ENCODE results near the gene CALD1. TPM values are rescaled to one million over a fixed set of nuclear protein-coding genes. Genes with fewer than 3 reads are reported as not detected.
A peak's percentile ranks its signal among the peaks of the same experiment; 100 is the strongest.

The CALD1 gene
- total RNA-seq, 2 donors from 2014 or later: 0.62 to 9.2 TPM

DNA sequence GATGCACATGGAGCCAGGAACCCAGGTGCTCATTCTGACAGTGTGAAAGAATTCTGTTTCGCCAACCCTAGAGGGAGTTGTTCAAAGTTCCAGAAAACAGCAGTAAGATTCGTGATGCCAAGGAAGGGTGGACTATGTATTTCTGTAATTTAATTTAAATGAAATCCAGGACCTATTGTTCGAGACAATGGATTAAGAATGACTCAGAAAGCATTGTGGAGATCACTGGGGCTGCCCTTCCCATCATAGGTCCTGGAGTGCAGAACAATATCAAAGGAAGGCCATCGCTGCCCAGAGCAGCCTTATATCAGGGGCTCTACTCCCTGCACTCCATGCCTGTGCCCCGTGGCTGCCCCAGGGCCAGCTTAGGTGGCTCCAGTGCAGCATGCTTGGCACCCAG, 32.1 kb upstream of the CALD1 start:
- peaks cover 2% of the 10 kb centered on the region for H3K36me3 Mint-ChIP-seq (ENCODE audit: low read depth)
- peaks cover 2% of the 10 kb centered on the region for H3K4me1 Mint-ChIP-seq
- no peak overlapping the region for H3K4me3 Mint-ChIP-seq
- no peaks in the 10 kb centered on the region for H3K9me3 ChIP-seq (ENCODE audit: control insufficient read depth, low read length, poor library complexity, severe bottlenecking)
- peaks cover 31% of the 10 kb centered on the region for H3K27me3 Mint-ChIP-seq
- DNase-seq: no peak
- no peak for ATAC-seq
- H3K27ac Mint-ChIP-seq: no peak overlapping the region

DNA sequence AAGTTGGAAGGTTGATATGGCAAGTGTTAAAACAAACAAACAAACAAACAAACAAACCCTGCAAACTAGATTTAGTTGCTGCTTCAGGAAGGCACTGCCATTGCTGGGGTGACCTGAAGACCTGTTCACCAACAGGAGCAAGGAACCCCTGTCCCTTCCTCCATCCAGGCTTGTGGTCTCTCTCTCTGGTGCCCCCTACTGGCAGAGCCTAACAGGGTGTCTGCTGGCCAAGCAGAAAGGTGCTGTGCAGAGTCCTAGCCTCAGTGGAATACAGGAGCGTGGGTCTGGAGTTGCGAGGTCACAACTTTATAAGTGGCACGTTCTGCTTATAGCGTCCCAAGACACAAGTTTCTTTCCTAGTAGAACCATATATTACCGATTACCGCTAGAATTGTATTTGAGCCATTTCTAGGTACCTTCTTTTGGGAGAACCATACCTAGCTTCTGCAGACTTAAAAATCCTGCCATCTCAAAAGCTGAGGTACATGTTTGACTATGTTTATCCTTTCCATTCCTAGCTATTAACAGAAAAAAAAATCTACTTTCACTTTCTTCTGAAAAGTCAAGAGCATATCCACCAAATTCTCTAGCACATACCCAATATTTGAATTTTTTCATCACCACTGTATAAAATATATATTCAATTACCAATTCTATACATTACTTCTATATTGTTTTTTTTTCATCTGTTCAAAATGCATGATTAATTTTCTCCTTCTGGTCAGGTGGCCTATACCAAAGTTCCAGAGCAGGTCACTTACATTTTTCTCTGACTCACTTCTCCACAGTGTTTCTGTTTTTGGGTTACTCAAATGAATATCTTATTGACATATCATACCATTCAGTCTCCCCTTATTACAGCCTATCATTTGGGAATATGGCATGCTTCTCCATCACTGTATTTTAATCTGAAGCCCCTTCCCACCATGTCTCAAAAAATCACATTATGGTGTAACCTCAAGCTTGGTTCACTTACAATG, 29.1 kb upstream of the CALD1 start:
- Mint-ChIP-seq H3K36me3 (ENCODE audit: low read depth) (peaks cover 2% of the 10 kb centered on the region), H3K4me1 (peaks cover 2% of the 10 kb centered on the region), H3K4me3 (no peak overlapping the region), H3K27me3 (peaks cover 24% of the 10 kb centered on the region), H3K27ac (no peak overlapping the region)
- DNase-seq (peak; percentile 41 to 66 (median 43)), ATAC-seq (peak; percentile 79)
- no peaks in the 10 kb centered on the region for H3K9me3 ChIP-seq (ENCODE audit: control insufficient read depth, low read length, poor library complexity, severe bottlenecking)

DNA sequence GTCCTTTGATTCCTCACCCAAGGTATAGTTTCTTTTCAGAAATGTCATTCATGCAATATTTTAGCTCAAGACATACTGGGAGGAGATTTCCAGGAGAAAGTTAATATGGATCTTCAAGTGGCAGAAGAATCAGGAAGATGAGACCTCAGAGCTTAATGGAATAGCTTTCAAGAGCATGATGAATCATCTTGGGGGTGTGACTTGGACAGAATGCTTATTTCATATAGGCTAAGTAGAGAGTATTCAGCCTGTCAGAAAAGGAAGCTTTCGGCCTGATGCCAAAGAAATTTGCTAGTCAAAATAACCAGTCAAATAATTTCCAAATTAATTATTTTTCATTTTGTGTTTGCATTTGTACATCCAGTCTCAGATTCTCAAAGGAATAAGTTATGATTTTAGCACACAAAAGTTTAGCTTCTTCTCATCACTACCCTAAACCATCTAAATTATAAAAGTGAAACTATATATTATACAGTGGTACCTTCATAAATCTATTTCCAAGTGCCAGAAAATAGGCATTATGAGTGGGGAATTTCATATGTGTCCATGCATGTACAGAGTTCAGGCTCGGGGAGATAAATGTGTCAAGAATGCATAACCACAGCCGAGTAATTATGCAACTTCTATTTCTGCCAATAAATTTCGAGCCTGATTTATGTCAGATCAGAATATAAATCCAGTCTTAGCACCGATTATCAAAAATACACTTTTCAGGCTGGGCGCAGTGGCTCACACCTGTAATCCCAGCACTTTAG, 27.3 kb upstream of the CALD1 start:
- ATAC-seq (no peak), DNase-seq (no peak)
- Mint-ChIP-seq H3K4me1 (peaks cover 2% of the 10 kb centered on the region), H3K27me3 (peaks cover 6% of the 10 kb centered on the region), H3K4me3 (no peak overlapping the region), H3K36me3 (ENCODE audit: low read depth) (peaks cover 2% of the 10 kb centered on the region), H3K27ac (peak overlapping the region; percentile 27)
- no peaks in the 10 kb centered on the region for H3K9me3 ChIP-seq (ENCODE audit: control insufficient read depth, low read length, poor library complexity, severe bottlenecking)

DNA sequence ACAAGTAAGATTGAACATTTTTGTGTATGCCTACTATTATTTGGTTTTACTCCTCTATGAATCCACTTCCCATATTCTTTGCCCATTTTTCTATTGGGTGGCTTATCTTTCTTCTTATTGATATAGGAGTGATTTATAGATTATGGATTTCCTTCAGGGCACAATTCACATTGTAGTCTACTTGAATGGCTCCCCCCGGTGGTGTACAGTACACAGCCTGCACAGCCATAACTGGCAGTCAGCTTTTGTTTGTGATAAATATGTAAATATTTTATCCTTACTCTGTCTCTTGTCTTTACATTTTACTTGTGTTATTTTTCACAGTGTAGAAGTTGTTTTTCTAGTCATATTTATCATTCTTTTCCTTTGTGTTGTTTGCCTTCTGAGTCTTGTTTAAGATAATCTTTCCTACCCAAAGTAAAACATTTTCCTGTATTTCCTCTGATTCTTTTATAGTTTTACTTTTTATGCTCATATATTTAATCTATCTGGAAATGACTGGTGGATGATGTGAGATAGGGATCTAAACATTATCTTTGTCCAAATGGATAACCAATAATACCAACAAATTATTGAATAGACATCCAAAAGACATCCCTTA, 23.9 kb upstream of the CALD1 start:
- H3K36me3 Mint-ChIP-seq (ENCODE audit: low read depth): peaks cover 2% of the 10 kb centered on the region
- DNase-seq (no peak), ATAC-seq (no peak)
- no peak overlapping the region for H3K27ac Mint-ChIP-seq
- peaks cover 4% of the 10 kb centered on the region for H3K4me1 Mint-ChIP-seq
- no peaks in the 10 kb centered on the region for H3K9me3 ChIP-seq (ENCODE audit: control insufficient read depth, low read length, poor library complexity, severe bottlenecking)
- H3K4me3 Mint-ChIP-seq: no peak overlapping the region
- no peaks in the 10 kb centered on the region for H3K27me3 Mint-ChIP-seq

DNA sequence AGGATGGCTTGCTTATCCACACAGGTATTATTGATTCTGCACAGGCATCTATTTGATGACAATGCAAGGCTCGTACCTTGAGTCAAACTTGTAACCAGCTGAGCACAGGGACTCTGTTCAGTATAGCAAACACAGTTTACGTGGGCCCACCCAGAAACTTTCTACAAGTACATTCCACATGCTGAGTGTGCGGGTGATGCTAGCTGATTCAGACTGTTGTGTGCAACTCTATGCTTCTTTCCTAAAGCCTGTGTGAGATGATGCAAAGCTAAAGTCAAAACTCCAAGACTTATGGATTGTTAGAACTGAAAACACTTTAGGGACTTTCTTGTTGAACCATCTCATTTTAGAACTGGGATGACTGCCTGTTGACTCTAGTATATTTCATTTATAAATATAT, 21.5 kb upstream of the CALD1 start:
- Mint-ChIP-seq H3K4me1 (peaks cover 3% of the 10 kb centered on the region), H3K27ac (no peak overlapping the region), H3K4me3 (no peak overlapping the region), H3K36me3 (ENCODE audit: low read depth) (no peaks in the 10 kb centered on the region), H3K27me3 (peaks cover 11% of the 10 kb centered on the region)
- no peaks in the 10 kb centered on the region for H3K9me3 ChIP-seq (ENCODE audit: control insufficient read depth, low read length, poor library complexity, severe bottlenecking)
- DNase-seq: no peak
- no peak for ATAC-seq

DNA sequence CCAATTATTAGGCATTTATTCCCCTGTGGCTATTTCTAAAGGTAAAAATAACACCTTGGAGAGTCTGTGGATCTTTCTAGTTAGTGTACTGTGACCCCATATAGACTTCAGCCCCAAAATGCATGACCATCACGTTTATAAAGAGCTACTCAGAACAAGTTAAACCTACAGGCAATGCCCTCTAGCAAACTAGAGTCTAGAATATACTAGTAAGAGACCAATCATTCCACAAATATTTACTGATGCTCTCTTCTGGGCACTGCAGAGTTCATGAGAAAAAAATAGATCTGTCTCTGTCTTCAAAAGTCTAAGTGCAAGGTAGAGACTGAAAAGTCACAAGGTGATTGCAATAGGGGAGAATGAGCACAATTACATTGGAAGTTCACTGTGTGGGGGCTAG, 20.5 kb upstream of the CALD1 start:
- H3K9me3 ChIP-seq (ENCODE audit: control insufficient read depth, low read length, poor library complexity, severe bottlenecking): no peaks in the 10 kb centered on the region
- peaks cover 4% of the 10 kb centered on the region for H3K4me1 Mint-ChIP-seq
- H3K4me3 Mint-ChIP-seq: no peak overlapping the region
- no peak for DNase-seq
- H3K27me3 Mint-ChIP-seq: peaks cover 16% of the 10 kb centered on the region
- no peaks in the 10 kb centered on the region for H3K36me3 Mint-ChIP-seq (ENCODE audit: low read depth)
- no peak for ATAC-seq
- H3K27ac Mint-ChIP-seq: no peak overlapping the region

DNA sequence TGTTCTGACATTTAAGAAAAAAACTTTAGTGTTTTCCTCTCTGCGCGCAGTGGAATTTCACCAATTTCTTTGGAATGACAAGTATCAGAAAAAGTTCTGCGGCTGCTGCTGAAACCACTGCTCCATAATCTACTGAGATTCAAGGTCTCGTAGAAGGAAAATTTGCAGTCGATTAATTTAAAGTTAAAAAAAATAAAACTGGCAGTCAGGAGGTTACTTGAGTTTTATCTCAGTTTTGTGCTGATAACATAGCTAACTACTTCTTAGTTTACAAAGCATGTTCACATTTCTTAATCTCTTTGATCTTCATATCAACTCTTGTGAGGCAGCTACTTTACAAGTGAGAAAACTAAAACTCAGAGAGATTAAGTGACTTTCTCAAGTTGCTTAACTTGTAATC, 18.2 kb upstream of the CALD1 start:
- Mint-ChIP-seq H3K27ac (no peak overlapping the region), H3K4me1 (peaks cover 5% of the 10 kb centered on the region), H3K4me3 (no peak overlapping the region), H3K27me3 (peaks cover 32% of the 10 kb centered on the region), H3K36me3 (ENCODE audit: low read depth) (peaks cover 2% of the 10 kb centered on the region)
- DNase-seq (no peak), ATAC-seq (no peak)
- H3K9me3 ChIP-seq (ENCODE audit: control insufficient read depth, low read length, poor library complexity, severe bottlenecking): no peaks in the 10 kb centered on the region

DNA sequence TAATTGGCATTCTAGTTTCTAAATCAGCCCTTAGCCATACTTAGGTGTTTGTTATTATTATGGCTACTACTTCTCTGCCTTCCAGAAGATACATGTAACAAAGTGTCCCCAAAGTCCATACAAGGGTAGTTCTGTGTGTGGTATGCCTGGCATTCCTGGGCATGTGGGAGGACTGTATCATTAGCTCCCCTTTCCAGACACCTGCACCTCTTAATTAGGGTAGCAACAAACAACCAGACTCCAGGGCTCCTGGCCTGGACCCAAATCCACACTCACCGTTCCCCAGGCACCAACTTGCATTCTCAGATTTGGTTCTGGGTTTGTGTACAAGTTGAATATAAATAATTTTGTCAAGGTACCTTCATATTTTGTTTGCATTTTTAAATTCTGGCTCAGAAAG, 15.5 kb upstream of the CALD1 start:
- no peak for ATAC-seq
- Mint-ChIP-seq H3K27me3 (peaks cover 37% of the 10 kb centered on the region), H3K36me3 (ENCODE audit: low read depth) (peaks cover 2% of the 10 kb centered on the region), H3K4me1 (peaks cover 5% of the 10 kb centered on the region), H3K4me3 (no peak overlapping the region), H3K27ac (no peak overlapping the region)
- DNase-seq: no peak
- no peaks in the 10 kb centered on the region for H3K9me3 ChIP-seq (ENCODE audit: control insufficient read depth, low read length, poor library complexity, severe bottlenecking)

DNA sequence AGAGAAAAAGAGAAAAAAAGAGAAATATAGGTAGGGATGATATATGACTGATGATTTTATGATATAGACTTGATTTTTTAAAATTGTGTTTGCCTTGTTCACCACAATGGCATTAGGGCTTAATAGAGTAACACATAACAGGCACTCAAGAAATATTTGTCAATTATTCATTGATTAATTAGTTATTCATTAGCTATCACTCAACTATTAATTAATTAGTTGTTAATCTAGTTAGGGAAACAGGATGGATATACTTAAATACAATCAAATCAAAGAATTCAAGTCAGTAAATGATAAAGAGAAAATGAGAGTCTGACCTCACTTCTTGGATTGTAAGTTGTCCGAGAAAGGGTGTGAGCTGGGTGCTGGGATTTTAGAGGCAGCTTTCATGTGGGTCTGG, 15.1 kb upstream of the CALD1 start:
- no peaks in the 10 kb centered on the region for H3K9me3 ChIP-seq (ENCODE audit: control insufficient read depth, low read length, poor library complexity, severe bottlenecking)
- H3K4me3 Mint-ChIP-seq: no peak overlapping the region
- peaks cover 5% of the 10 kb centered on the region for H3K4me1 Mint-ChIP-seq
- peaks cover 37% of the 10 kb centered on the region for H3K27me3 Mint-ChIP-seq
- no peak for ATAC-seq
- H3K36me3 Mint-ChIP-seq (ENCODE audit: low read depth): peaks cover 2% of the 10 kb centered on the region
- no peak for DNase-seq
- H3K27ac Mint-ChIP-seq: no peak overlapping the region

DNA sequence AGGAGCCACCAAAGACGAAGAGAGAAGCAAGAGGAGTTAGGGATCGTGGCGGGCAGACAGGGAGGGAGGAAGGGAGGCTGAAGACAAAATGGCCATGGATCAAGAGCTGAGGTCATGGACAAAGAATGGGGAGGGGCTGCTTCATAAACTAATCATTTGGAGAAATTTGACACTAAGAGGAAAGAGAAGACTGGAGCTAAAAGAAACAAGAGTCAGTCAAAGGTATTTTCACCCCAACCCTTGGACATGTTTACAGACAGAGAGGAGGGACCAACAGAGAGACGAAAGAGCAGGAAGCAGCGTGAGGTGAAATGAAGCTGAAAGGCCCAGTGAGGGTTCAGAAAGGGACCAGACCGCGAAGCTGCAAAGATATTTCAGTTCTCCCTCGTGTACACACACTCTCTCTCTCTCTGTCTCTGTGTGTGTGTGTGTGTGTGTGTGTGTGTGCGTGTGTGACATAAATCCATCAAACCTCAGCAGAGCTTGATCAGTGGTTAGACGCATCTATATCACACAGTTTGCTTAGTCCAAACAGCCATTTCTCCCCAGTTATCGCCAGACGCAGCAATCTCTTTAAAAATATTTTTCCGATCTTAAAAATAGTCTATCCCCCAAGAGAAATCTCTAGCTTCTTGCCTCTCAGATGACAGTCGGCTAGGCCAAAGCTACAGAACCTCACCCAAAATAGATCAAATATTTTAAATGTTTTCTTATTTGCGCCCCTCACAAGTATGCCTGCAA, 12.5 kb upstream of the CALD1 start:
- no peak for DNase-seq
- H3K9me3 ChIP-seq (ENCODE audit: control insufficient read depth, low read length, poor library complexity, severe bottlenecking): no peaks in the 10 kb centered on the region
- Mint-ChIP-seq H3K27ac (no peak overlapping the region), H3K27me3 (peaks cover 41% of the 10 kb centered on the region), H3K36me3 (ENCODE audit: low read depth) (peaks cover 2% of the 10 kb centered on the region), H3K4me3 (no peak overlapping the region), H3K4me1 (peaks cover 5% of the 10 kb centered on the region)
- peak; percentile 33 for ATAC-seq

DNA sequence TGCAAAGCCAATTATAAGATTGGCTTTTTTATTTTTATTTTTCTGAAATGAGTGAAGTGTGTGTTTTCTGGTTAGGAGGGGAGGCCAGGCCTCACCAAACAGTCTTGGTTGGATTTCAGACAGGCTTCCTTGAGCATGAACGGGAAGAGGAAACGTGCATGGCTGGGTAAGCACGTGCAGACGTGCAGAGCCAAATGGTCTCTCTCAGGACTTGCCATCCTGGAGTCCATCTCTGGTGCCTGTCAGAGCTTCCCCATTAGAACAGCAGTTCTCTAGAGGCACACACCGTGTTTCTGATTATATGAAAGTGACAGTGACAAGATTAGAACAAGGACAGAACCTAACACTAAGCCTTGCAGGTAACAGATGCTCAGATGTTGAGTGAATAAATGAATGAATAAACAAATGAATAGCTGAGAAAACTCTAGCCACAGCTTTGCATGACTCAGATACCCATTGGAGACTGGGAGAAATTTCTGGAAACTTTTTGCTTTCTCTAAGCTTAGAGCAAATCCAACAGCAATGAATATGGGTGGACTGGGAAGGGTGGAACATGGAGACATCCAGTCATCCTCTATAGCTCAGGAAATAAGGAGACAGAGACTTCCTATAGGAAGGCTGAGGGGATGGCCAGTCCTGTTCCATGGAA, 11.8 kb upstream of the CALD1 start:
- no peak overlapping the region for H3K4me3 Mint-ChIP-seq
- H3K9me3 ChIP-seq (ENCODE audit: control insufficient read depth, low read length, poor library complexity, severe bottlenecking): no peaks in the 10 kb centered on the region
- DNase-seq (no peak), ATAC-seq (no peak)
- H3K36me3 Mint-ChIP-seq (ENCODE audit: low read depth): peaks cover 2% of the 10 kb centered on the region
- peaks cover 5% of the 10 kb centered on the region for H3K4me1 Mint-ChIP-seq
- H3K27me3 Mint-ChIP-seq: peaks cover 34% of the 10 kb centered on the region
- no peak overlapping the region for H3K27ac Mint-ChIP-seq

DNA sequence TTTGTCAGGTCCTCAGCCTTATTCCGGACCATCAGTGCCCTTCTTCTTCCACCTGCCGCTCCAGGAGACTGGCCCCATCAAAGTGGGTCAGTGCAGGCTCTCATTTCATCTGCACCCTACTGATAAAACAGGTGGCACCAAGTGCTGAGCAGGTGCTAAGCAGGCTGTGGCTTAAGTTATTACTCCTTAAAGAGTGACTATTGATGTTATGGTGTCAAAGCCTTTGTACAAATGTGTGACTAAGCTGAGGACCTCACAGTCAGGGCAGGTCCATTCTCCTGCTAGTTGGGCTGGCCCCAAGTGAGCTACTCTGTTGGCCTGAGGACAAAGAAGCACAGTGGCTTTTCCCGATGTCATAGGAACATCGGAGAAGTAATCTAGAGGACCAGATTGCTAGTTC, 11.2 kb upstream of the CALD1 start:
- Mint-ChIP-seq H3K4me1 (peaks cover 5% of the 10 kb centered on the region), H3K27me3 (peaks cover 28% of the 10 kb centered on the region), H3K27ac (no peak overlapping the region), H3K36me3 (ENCODE audit: low read depth) (peaks cover 4% of the 10 kb centered on the region), H3K4me3 (no peak overlapping the region)
- ATAC-seq (no peak), DNase-seq (no peak)
- H3K9me3 ChIP-seq (ENCODE audit: control insufficient read depth, low read length, poor library complexity, severe bottlenecking): no peaks in the 10 kb centered on the region
